HG03520 (cell line): ENCODE measurements around the gene UBE2S.
"Not testable (repeated sequence)": the region's sequence is repeated elsewhere in the genome, so short reads cannot be mapped to it uniquely, and the experiment has no call there.

ENCODE experiments used
- ATAC-seq: cut with Tn5 transposase; IDR thresholded peaks from one replicate; pipeline ENCODE4 v1.9.1; 2021; ENCODE audit warnings: mild to moderate bottlenecking, moderate library complexity; ENCODE audit not compliant: unreplicated experiment

Gene UBE2S

GRCh38 chr19:55440411-55441105 is 33.0 kb upstream of the UBE2S start:
- ATAC-seq: no peak

DNA sequence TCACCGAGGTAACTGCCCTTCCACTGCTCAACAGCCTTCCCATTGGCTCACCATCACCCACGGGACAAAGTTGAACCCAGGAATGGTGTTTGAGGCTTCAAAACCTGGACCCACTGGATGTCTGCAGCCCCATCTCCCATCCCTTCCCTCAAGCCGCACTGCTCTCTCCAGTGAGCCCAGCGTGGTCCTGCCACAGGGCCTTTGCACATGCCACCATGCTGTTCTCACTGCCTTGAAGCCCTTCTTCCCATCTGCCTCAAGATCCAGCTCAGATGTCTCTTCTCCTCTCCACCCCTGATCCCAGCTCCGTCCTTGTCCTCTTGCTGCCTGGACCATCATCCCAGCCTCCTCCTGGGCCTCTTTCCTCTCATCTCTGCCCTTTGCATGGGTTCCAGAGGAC is 31.5 kb upstream of the UBE2S start:
- ATAC-seq: no peak

- no peak for ATAC-seq
Observed at GRCh38 chr19:55437410-55437809, 29.8 kb upstream of the UBE2S start.

GRCh38 chr19:55436847-55437246 is 29.3 kb upstream of the UBE2S start:
- ATAC-seq: no peak

GRCh38 chr19:55435020-55435419 is 27.4 kb upstream of the UBE2S start:
- ATAC-seq: no peak

DNA sequence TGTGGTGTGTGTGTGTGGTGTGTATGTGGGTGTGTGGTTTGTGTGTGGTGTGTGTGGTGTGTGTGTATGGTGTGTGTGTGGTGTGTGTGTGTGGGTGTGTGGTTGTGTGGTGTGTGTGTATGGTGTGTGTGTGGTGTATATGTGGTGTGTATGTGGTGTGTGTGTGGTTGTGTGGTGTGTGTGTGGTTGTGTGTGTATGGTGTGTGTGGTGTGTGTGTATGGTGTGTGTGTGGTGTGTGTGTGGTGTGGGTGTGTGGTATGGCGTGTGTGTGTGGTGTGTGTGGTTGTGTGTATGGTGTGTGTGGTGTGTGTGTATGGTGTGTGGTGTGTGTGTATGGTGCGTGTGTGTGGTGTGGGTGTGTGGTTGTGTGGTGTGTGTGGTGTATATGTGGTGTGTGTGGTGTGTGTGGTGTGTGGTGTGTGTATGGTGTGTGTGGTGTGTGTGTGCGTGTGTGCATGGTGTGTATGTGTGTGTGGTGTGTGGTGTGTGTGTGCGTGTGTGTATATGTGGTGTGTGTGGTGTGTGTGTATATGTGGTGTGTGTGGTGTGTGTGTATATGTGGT is 26.9 kb upstream of the UBE2S start:
- ATAC-seq: no peak

DNA sequence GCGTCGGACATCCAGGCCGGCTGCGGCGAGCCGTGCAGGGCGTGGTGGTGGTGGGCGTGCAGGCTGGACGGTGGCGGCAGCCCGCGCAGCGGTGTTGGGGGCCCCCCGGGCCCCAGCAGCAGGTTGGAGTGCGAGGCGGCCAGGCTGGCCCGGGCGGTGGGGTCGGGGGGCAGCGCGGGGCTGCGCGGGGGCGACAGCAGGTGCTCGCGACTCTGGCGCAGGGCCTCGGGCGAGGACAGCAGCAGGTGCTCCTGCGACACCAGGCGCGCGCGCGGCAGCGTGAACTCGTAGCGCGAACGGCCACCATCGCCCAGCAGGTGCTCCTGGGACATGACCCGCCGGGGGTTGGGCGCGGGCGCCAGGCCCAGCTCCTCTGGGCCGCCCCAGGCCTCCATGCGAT is 25.7 kb upstream of the UBE2S start:
- ATAC-seq: no peak

DNA sequence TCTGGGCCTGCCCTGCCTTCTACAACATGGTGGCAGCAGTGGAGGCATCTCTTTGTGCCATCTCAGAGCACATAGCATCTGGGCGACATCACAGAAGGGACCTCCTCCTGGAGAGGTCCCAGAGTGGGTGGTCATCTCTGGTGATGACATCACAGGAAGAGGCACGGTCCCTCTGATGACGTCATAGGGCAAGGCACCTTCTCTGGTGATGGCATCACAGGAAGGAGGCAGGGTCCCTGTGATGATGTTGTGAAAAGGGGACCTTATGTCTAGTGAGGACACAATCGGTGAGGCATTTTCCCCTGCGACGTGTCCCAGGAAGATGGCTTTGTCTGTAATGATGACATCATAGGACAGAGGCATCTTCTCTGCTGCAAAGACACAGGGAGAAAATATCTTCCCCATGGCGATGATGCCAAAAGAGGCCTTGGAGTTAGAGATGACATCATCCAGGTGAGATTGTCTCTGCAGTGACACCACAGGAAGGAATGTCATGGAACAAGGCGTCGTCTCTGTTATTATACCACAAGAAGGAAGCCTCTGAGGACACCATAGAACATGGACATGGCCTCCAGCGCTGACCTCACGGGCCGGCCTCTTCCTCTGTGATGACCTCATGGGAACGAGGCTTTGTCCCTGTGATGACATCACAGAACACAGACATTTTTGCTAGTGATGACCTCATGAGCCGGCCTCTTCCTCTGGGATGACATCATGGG is 24.8 kb upstream of the UBE2S start:
- no peak for ATAC-seq

DNA sequence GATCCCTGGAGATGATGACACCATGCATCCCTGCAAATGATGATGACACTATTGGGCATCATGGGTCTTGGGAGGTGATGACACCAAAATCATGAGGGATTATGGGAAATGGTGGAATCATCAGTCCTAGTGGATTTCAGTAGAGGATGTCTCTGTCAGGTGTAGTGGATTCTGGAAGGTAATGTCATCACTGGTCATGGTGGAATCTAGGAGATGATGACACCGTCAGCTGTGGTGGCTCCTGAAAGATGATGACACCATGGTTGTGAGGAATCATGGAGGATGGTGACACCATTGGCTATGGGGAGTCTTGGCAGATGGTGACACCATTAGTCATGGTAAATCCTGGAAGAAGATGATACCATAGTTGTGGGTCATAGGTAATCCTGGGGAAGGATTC is 23.6 kb upstream of the UBE2S start:
- ATAC-seq: no peak

DNA sequence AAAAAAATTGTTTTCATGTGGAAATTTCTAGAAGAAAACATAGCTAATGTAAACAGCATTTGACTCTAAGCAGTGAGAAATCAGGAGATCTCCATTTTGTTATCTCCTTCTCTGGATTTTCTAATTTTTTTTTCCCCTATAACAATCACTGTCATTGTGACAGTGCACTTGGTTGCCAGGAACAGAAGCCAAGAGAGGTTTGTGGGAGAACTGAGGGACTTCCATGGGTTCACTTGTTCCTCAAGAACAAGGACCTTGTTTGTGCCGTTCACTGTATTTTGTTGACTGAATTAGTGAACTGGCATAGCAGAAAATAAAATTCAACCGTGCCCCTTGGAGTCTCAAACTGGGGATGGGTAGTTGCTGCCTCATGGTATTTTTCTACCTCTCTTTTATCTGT is 18.5 kb upstream of the UBE2S start:
- ATAC-seq: no peak

GRCh38 chr19:55424518-55424917 is 16.9 kb upstream of the UBE2S start:
- ATAC-seq: no peak

- ATAC-seq: no peak
Observed at GRCh38 chr19:55423225-55424005, 15.8 kb upstream of the UBE2S start.

DNA sequence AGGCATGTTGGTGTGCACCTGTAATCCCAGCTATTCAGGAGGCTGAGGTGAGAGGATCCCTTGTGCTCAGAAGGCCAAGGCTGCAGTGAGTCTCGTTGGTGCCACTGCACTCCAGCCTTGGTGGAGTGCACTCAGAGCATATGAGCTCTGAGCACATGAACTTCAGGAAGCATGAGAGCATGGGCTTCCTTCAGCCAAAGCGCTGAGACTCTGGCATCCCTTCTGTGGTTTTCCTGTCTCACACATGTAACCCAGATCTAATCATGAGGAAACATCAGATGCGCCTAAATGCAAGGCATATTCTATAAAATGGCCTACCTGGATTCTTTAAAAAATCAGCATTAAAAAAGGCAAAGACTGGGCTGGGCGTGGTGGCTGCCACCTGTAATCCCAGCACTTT is 13.7 kb upstream of the UBE2S start:
- ATAC-seq: not testable (repeated sequence)

- no peak for ATAC-seq
Observed at GRCh38 chr19:55419624-55420236, 12.1 kb upstream of the UBE2S start.

GRCh38 chr19:55419103-55419502 is 11.5 kb upstream of the UBE2S start:
- no peak for ATAC-seq

DNA sequence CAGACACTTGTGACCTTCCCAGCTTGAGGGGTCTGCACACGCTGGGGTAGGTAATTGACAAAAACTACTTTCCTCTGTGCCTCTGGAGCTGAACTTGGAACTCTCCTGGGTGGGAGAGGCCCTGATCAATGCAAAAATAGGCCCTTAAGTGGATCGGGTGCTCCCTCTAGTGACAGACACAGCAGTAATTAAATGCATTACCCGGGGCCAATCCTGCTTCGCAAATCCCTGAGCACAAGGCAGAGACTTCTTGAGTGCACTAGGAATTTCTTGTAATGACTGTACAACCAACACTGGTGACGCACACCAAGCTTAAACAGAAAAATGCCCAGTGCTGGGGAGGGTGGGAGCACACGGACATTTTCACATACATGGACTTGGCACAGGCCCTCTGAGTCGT is 10.6 kb upstream of the UBE2S start:
- ATAC-seq: no peak

- ATAC-seq: no peak
Observed at GRCh38 chr19:55410168-55410567, 2.6 kb upstream of the UBE2S start.

- ATAC-seq: not testable (repeated sequence)
Observed at GRCh38 chr19:55409179-55409578, 1.6 kb upstream of the UBE2S start.

DNA sequence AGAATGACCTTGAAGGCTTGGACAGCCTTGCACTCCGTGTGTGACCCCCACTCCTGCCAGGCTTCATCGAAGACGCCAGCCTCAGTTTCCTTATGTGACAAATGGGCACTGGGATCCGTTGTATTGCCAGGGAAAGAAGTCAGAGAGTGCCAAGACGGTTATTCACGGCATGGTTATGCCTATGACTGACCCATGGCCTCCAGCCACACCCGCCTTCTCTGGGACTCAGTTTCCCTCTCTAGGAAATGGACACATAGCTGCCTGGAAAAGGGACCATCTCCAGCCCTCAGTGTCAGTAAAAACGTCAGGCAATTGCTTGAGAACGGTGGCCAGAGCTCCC is 915 bp upstream of the UBE2S start:
- ATAC-seq: no peak

- peak; percentile 76 for ATAC-seq
Observed at GRCh38 chr19:55407800-55408532, 378 bp upstream of the UBE2S start.
